ENCODE measurements around the gene ANAPC4. TPM values are rescaled to one million over a fixed set of nuclear protein-coding genes. Genes with fewer than 3 reads are reported as not detected.

The ANAPC4 gene, protein sequence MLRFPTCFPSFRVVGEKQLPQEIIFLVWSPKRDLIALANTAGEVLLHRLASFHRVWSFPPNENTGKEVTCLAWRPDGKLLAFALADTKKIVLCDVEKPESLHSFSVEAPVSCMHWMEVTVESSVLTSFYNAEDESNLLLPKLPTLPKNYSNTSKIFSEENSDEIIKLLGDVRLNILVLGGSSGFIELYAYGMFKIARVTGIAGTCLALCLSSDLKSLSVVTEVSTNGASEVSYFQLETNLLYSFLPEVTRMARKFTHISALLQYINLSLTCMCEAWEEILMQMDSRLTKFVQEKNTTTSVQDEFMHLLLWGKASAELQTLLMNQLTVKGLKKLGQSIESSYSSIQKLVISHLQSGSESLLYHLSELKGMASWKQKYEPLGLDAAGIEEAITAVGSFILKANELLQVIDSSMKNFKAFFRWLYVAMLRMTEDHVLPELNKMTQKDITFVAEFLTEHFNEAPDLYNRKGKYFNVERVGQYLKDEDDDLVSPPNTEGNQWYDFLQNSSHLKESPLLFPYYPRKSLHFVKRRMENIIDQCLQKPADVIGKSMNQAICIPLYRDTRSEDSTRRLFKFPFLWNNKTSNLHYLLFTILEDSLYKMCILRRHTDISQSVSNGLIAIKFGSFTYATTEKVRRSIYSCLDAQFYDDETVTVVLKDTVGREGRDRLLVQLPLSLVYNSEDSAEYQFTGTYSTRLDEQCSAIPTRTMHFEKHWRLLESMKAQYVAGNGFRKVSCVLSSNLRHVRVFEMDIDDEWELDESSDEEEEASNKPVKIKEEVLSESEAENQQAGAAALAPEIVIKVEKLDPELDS
- 19.8 and 24.5 TPM in 2 replicates for total RNA-seq

DNA sequence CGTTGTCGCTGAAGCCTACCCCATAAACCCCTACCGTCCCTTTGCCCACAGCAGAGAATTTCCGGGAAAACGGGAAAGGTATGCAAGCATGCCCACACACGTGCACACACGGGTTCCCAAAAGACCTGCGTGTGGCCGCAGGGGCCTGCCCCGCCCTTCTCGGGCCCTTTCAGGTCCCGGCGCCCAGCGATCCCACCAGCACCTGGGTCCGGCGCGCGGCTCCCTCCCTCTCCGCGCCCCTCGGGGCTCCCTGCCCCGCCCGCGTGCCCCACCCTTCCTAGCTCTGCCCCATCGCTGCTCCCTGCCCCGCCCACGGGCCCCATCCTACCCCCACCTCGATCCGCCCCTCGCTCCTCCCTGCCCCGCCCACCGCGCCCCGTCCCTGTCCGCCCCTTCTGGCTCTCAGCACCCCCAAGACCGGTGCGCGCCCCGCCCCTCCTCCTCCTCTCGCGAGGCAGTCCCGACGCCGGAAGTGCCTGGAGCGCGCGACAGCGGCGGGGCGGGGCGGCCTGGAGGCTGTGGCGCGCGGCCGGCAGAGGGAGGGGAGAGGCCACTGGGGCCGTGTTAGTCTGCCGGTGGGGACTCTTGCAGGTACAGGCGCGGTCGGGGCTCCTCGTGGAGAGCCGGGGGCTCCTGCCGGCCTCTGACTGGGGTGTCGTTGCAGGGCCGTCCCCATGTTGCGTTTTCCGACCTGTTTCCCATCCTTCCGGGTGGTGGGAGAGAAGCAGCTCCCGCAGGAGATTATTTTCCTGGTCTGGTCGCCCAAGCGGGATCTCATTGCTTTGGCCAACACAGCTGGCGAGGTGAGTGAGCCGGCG is at the start of gene ANAPC4:
ANAPC4 (plus strand) TSS at position 510 of the 818 bp plus-strand sequence; CDS start at position 675, 165 bp downstream.

Other genes starting within 250 kb of the ANAPC4 start
- gene SEPSECS, start 216.8 kb upstream of the ANAPC4 start, total RNA-seq = 9.2 and 10.0 TPM in 2 replicates
- gene PI4K2B, start 143.2 kb upstream of the ANAPC4 start, total RNA-seq = 15.2 and 15.4 TPM in 2 replicates
- 14.7 and 15.0 TPM in 2 replicates for gene ZCCHC4, start 64.5 kb upstream of the ANAPC4 start, total RNA-seq

All from nasal cavity respiratory epithelium epithelial cell of viscerocranial mucosa (primary cell).